ENCODE measurements around the gene XPR1. TPM values are rescaled to one million over a fixed set of nuclear protein-coding genes. Genes with fewer than 3 reads are reported as not detected.
A peak's percentile ranks its signal among the peaks of the same experiment; 100 is the strongest.

Gene XPR1
- total RNA-seq, 1 experiment from 2014 or later = 19.9 TPM

GRCh38 chr1:180862305-180862704 lies 230.5 kb downstream of the XPR1 start (continued):
- TF ChIP-seq EZH2phosphoT487 (IDR thresholded peaks at IDR 0.05; ENCODE audit: borderline replicate concordance) (no peak), CTCF (IDR thresholded peaks at IDR 0.05 in 2 of 3, conservative IDR thresholded peaks at IDR 0.05 in 1 of 3; ENCODE audit: borderline replicate concordance in 1 of 3, insufficient read depth in 1 of 3, low read depth in 2 of 3, low read length in 2 of 3) (no peak), RAD21 (IDR thresholded peaks at IDR 0.05; ENCODE audit: low read depth) (no peak), SP1 (IDR thresholded peaks at IDR 0.05; ENCODE audit: low read depth) (no peak)

GRCh38 chr1:180863158-180863775 lies 231.4 kb downstream of the XPR1 start:
- Histone ChIP-seq H3K9me2 (ENCODE audit: insufficient read depth) (no peaks in the 10 kb centered on the region), H3K27me3 (ENCODE audit: insufficient read depth, low read length) (no peaks in the 10 kb centered on the region), H4K20me1 (ENCODE audit: insufficient read depth) (no peaks in the 10 kb centered on the region), H3K79me2 (ENCODE audit: insufficient read depth, low read length) (no peaks in the 10 kb centered on the region), H3K4me1 (ENCODE audit: control insufficient read depth in 1 of 2, insufficient read depth in 2 of 2, low read length in 2 of 2) (no peaks in the 10 kb centered on the region), H2AFZ (ENCODE audit: low read depth, low read length, poor library complexity, severe bottlenecking) (no peak overlapping the region), H3K9me3 (ENCODE audit: control insufficient read depth in 1 of 2, insufficient read depth in 1 of 2, low read depth in 1 of 2, low read length in 2 of 2) (no peaks in the 10 kb centered on the region), H3K9ac (ENCODE audit: low read length) (no peak overlapping the region), H3K36me3 (ENCODE audit: control insufficient read depth in 1 of 2, insufficient read depth in 2 of 2, low read length in 2 of 2) (no peaks in the 10 kb centered on the region), H3K4me2 (ENCODE audit: low read length) (no peak overlapping the region), H3K4me3 (replicated peaks in 1 of 2; ENCODE audit: low read depth in 1 of 2, low read length in 2 of 2) (no peak overlapping the region), H3K27ac (ENCODE audit: low read depth, low read length) (no peak overlapping the region)
- CTCF ChIA-PET = interaction anchor here (0.6 to 7.1 kb wide), 11 partner anchors 10 to 347 kb away, joined by 3 to 73 read pairs (median 5); no protein-coding TSS in a partner anchor
- ATAC-seq (peak; percentile 55), DNase-seq (ENCODE audit: low read depth, low spot score) (peak; percentile 43)
- POLR2A ChIA-PET = interaction anchor here (0.6 kb wide), 1 partner anchor 149 kb away, joined by 3 read pairs; no protein-coding TSS in a partner anchor
- no TSS peak for BruUV-seq (replicated peaks)
- RAD21 ChIA-PET (ENCODE audit: low non-redundant PET in 1 of 2, low total read pairs in 2 of 2, uncharacterized antibody in 2 of 2, unreplicated experiment in 2 of 2) = interaction anchor here (1.0 to 2.0 kb wide), 3 partner anchors 85 to 348 kb away, joined by 3 to 8 read pairs (median 3); no protein-coding TSS in a partner anchor
- intact Hi-C loops (cut with micrococcal nuclease) = loop anchor here (5.0 kb wide), 4 partner anchors 86 to 346 kb away; partner anchors contain the start of gene XPR1
- TF ChIP-seq CTCF (IDR thresholded peaks at IDR 0.05 in 2 of 3, conservative IDR thresholded peaks at IDR 0.05 in 1 of 3; ENCODE audit: borderline replicate concordance in 1 of 3, insufficient read depth in 1 of 3, low read depth in 2 of 3, low read length in 2 of 3) (peak; percentile 53 to 84 (median 74)), TCF7L2 (IDR thresholded peaks at IDR 0.05; ENCODE audit: borderline replicate concordance, extremely low read depth, insufficient read depth, insufficient read length) (no peak), POLR2AphosphoS5 (IDR thresholded peaks at IDR 0.05; ENCODE audit: low read depth, low read length) (no peak), ELF1 (IDR thresholded peaks at IDR 0.05; ENCODE audit: borderline replicate concordance, low read depth) (no peak), RAD21 (IDR thresholded peaks at IDR 0.05; ENCODE audit: low read depth) (peak; percentile 89)

Data from HCT116 (cell line).